Measurements from ENCODE around the gene ATG16L1.

DNA sequence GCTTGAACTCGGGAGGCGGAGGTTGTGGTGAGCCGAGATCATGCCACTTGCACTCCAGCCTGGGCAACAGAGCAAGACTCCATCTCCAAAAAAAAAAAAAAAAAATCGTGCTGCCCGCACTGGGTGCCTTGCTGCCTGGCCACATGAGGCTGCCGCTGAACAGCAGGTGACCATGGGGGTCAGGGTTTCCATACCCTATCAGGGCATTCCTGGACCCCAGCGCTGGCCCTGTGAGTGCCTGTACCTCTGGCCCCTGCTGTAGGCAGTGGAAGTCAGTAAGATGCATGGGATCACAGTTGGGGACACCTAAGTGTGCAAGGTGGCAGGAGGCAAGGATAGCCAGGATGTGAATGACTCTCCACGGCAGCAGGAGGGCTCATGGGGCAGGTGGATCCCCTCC, 75.0 kb downstream of the ATG16L1 start:
- TF ChIP-seq, protein P1, sequence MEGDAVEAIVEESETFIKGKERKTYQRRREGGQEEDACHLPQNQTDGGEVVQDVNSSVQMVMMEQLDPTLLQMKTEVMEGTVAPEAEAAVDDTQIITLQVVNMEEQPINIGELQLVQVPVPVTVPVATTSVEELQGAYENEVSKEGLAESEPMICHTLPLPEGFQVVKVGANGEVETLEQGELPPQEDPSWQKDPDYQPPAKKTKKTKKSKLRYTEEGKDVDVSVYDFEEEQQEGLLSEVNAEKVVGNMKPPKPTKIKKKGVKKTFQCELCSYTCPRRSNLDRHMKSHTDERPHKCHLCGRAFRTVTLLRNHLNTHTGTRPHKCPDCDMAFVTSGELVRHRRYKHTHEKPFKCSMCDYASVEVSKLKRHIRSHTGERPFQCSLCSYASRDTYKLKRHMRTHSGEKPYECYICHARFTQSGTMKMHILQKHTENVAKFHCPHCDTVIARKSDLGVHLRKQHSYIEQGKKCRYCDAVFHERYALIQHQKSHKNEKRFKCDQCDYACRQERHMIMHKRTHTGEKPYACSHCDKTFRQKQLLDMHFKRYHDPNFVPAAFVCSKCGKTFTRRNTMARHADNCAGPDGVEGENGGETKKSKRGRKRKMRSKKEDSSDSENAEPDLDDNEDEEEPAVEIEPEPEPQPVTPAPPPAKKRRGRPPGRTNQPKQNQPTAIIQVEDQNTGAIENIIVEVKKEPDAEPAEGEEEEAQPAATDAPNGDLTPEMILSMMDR (conservative IDR thresholded peaks at IDR 0.05 in 1 of 2, IDR thresholded peaks at IDR 0.05 in 1 of 2; ENCODE audit: low read depth in 1 of 2, low read length in 2 of 2): no peak
- no peak for TF ChIP-seq EZH2 (IDR thresholded peaks at IDR 0.05; ENCODE audit: low read length, missing control alignments)

Data from fibroblast of lung (primary cell).